Keratinocyte (primary cell): ENCODE data around the gene WDR33. TPM values are rescaled to one million over a fixed set of nuclear protein-coding genes. Genes with fewer than 3 reads are reported as not detected.

ENCODE experiments used
- DNase-seq: peaks from one replicate; pipeline ENCODE4 v3.0.0-alpha.2; 2011; ENCODE audit warnings: low read depth, missing footprints, low spot score
- FAIRE-seq: peaks from 2 replicates; lab custom pipeline; 2011; peaks lifted over from hg19 to GRCh38; lab: Jason Lieb, UNC
- H2AFZ ChIP-seq: 2 replicates; pipeline ENCODE4 v1.6.0; 2012; ENCODE audit warnings: low read length, control low read depth, inconsistent platforms; ENCODE audit not compliant: control insufficient read depth
- H3K27ac ChIP-seq: 2 replicates; pipeline ENCODE4 v1.5.1; 2011; ENCODE audit warnings: low read length; ENCODE audit not compliant: control insufficient read depth, insufficient read depth
- H3K27me3 ChIP-seq: 3 replicates; pipeline ENCODE4 v1.6.0; 2011; ENCODE audit warnings: low read length; ENCODE audit not compliant: control insufficient read depth, insufficient read depth; ENCODE audit errors: extremely low read depth
- H3K36me3 ChIP-seq, 2 experiments: 2 replicates in 1 of 2; 3 replicates in 1 of 2; pipeline ENCODE4 v1.5.1; 2011; ENCODE audit warnings: low read length in 2 of 2, mild to moderate bottlenecking in 1 of 2; ENCODE audit not compliant: control insufficient read depth in 2 of 2, insufficient read depth in 2 of 2; ENCODE audit errors: extremely low read depth in 1 of 2
- H3K4me1 ChIP-seq: 3 replicates; pipeline ENCODE4 v1.5.1; 2011; ENCODE audit warnings: low read length; ENCODE audit not compliant: control insufficient read depth, insufficient read depth; ENCODE audit errors: extremely low read depth
- H3K4me2 ChIP-seq: 3 replicates; pipeline ENCODE4 v1.6.0; 2011; ENCODE audit warnings: low read depth, low read length; ENCODE audit not compliant: control insufficient read depth, insufficient read depth; ENCODE audit errors: extremely low read depth
- H3K4me3 ChIP-seq, 3 experiments: fragments of 200-600 bp in 1 of 3; sonication (generic) in 1 of 3; 2 replicates in 2 of 3; 3 replicates in 1 of 3; pipeline ENCODE4 v1.5.1; 2011 to 2016; ENCODE audit warnings: low read length in 3 of 3, mild to moderate bottlenecking in 3 of 3, control low read depth in 2 of 3, inconsistent platforms in 1 of 3, low read depth in 1 of 3, mixed read lengths in 1 of 3, mixed run types in 1 of 3, moderate library complexity in 1 of 3; ENCODE audit not compliant: control insufficient read depth in 2 of 3, insufficient read depth in 2 of 3; ENCODE audit errors: extremely low read depth in 1 of 3
- H3K79me2 ChIP-seq: 2 replicates; pipeline ENCODE4 v1.6.0; 2012; ENCODE audit warnings: low read length; ENCODE audit not compliant: control insufficient read depth, insufficient read depth
- H3K9ac ChIP-seq: 3 replicates; pipeline ENCODE4 v1.6.0; 2011; ENCODE audit warnings: low read length; ENCODE audit not compliant: control insufficient read depth, insufficient read depth; ENCODE audit errors: extremely low read depth
- H3K9me1 ChIP-seq: 3 replicates; pipeline ENCODE4 v1.6.0; 2011; ENCODE audit warnings: low read length; ENCODE audit not compliant: control insufficient read depth, insufficient read depth; ENCODE audit errors: extremely low read depth
- H3K9me3 ChIP-seq: 2 replicates; pipeline ENCODE4 v1.5.1; 2012; ENCODE audit warnings: low read depth, low read length; ENCODE audit not compliant: control insufficient read depth
- H4K20me1 ChIP-seq: 3 replicates; pipeline ENCODE4 v1.6.0; 2011; ENCODE audit warnings: low read length; ENCODE audit not compliant: control insufficient read depth, insufficient read depth; ENCODE audit errors: extremely low read depth
- CTCF ChIP-seq, 3 experiments: IDR thresholded peaks in 1 of 3; conservative IDR thresholded peaks in 1 of 3; optimal IDR thresholded peaks in 1 of 3; 2 replicates in 2 of 3; 3 replicates in 1 of 3; pipeline versions ENCODE3 to v1.5.1; 2011; ENCODE audit warnings: low read length in 3 of 3, mild to moderate bottlenecking in 3 of 3, moderate library complexity in 2 of 3, control low read depth in 1 of 3, inconsistent platforms in 1 of 3; ENCODE audit not compliant: insufficient read depth in 2 of 3; ENCODE audit errors: extremely low read depth in 1 of 3
- EZH2 ChIP-seq: IDR thresholded peaks from one replicate; pipeline ENCODE4 v1.6.1; 2012; ENCODE audit warnings: inconsistent platforms, mild to moderate bottlenecking, low read length, moderate library complexity
- dilution Hi-C: fragments of 300-500 bp; cut with MboI; formaldehyde crosslinking; loops from one replicate; pipeline ENCODE4 v1.7.0; 2020; ENCODE audit warnings: low sequenced_read_pairs; ENCODE audit not compliant: extremely low pct_ligation_motif_present
- polyA plus RNA-seq, 5 experiments: library from polyadenylated mRNA; depleted of rRNA in 3 of 5; stranded (reverse) in 3 of 5; stranded (forward) in 1 of 5; unstranded in 1 of 5; fragments of >200 nt; gene quantifications; 1 replicate in 1 of 5; 2 replicates in 3 of 5; 3 replicates in 1 of 5; pipeline versions ENCODE4 v1.2.1 to v1.2.3, GENCODE V29; 2011 to 2012; ENCODE audit warnings: missing spikeins in 2 of 5, low read depth in 1 of 5, low replicate concordance in 1 of 5

The WDR33 gene
- polyA plus RNA-seq, 1 donor (not counting 4 experiments of a cell fraction or from before 2014, with no cell fraction given), result 44.5 TPM

GRCh38 chr2:127859712-127860085, 48.7 kb upstream of the WDR33 start:
- H3K4me3 ChIP-seq, result no peak overlapping the region
- H3K36me3 ChIP-seq, result peaks cover 12 to 21% of the 10 kb centered on the region in 2 experiments
- H3K4me1 ChIP-seq, result peaks cover 15% of the 10 kb centered on the region
- no peak overlapping the region for H2AFZ ChIP-seq
- no peak overlapping the region for H3K9ac ChIP-seq
- DNase-seq, result peak; percentile 54
- dilution Hi-C loops, result no loop called here
- H3K27ac ChIP-seq, result peak overlapping the region; percentile 33
- no peaks in the 10 kb centered on the region for H3K27me3 ChIP-seq
- peak overlapping the region; percentile 37 for H3K4me2 ChIP-seq
- FAIRE-seq, result peak; percentile 84
- H3K9me3 ChIP-seq, result no peaks in the 10 kb centered on the region
- TF ChIP-seq CTCF (optimal IDR thresholded peaks at IDR 0.05 in 1 of 3, IDR thresholded peaks at IDR 0.05 in 1 of 3, conservative IDR thresholded peaks at IDR 0.05 in 1 of 3; ENCODE audit: extremely low read depth in 1 of 3, insufficient read depth in 2 of 3, low read length in 3 of 3), result no peak
- TF ChIP-seq EZH2, result no peak
- H3K9me1 ChIP-seq, result peaks cover 3% of the 10 kb centered on the region
- H4K20me1 ChIP-seq, result peaks cover 8% of the 10 kb centered on the region
- peaks cover 31% of the 10 kb centered on the region for H3K79me2 ChIP-seq

- H3K36me3 ChIP-seq, result peaks cover 2 to 4% of the 10 kb centered on the region in 2 experiments
Measured at GRCh38 chr2:127857265-127857808, 46.4 kb upstream of the WDR33 start.

More at GRCh38 chr2:127857265-127857808, 46.4 kb upstream of the WDR33 start:
- H3K27me3 ChIP-seq, result no peaks in the 10 kb centered on the region
- H2AFZ ChIP-seq, result peak overlapping the region; percentile 95
- peaks cover 3% of the 10 kb centered on the region for H3K9me1 ChIP-seq
- peak overlapping the region; percentile 65 for H3K27ac ChIP-seq
- FAIRE-seq (no peak), DNase-seq (no peak)
- TF ChIP-seq EZH2, result no peak
- no peak for TF ChIP-seq CTCF (optimal IDR thresholded peaks at IDR 0.05 in 1 of 3, IDR thresholded peaks at IDR 0.05 in 1 of 3, conservative IDR thresholded peaks at IDR 0.05 in 1 of 3; ENCODE audit: extremely low read depth in 1 of 3, insufficient read depth in 2 of 3, low read length in 3 of 3)
- peaks cover 20% of the 10 kb centered on the region for H4K20me1 ChIP-seq
- H3K9me3 ChIP-seq, result no peaks in the 10 kb centered on the region
- peaks cover 15% of the 10 kb centered on the region for H3K4me1 ChIP-seq
- H3K9ac ChIP-seq, result peak overlapping the region; percentile 76
- dilution Hi-C loops, result no loop called here
- peaks cover 46% of the 10 kb centered on the region for H3K79me2 ChIP-seq
- peak overlapping the region; percentile 98 for H3K4me2 ChIP-seq
- H3K4me3 ChIP-seq, result peak overlapping the region; percentile 79 to 84 (median 82)
